DOHH2 (cell line): ENCODE measurements around the gene MLIP.

Experiments used
- H3F3A ChIP-seq: fragments of 200-600 bp; sonication (generic), shearing (Covaris generic); 2 replicates; pipeline ENCODE4 v1.6.0; 2016; ENCODE audit warnings: antibody characterized with exemption, mild to moderate bottlenecking; ENCODE audit not compliant: control insufficient read depth, insufficient read depth
- H3K27ac ChIP-seq: fragments of 200-600 bp; sonication (generic); 2 replicates; pipeline ENCODE4 v1.5.1; 2014; ENCODE audit warnings: low read depth, mild to moderate bottlenecking, low read length, moderate library complexity
- H3K27me3 ChIP-seq: fragments of 200-600 bp; sonication (generic); 2 replicates; pipeline ENCODE4 v1.6.1; 2014; ENCODE audit warnings: mild to moderate bottlenecking, low read length, mixed read lengths; ENCODE audit not compliant: control insufficient read depth
- H3K36me3 ChIP-seq: fragments of 200-600 bp; sonication (generic); 2 replicates; pipeline ENCODE4 v1.6.1; 2014; ENCODE audit warnings: mild to moderate bottlenecking, low read length, moderate library complexity, mixed read lengths; ENCODE audit not compliant: control insufficient read depth
- H3K4me1 ChIP-seq: fragments of 200-600 bp; sonication (generic); 2 replicates; pipeline ENCODE4 v1.6.1; 2014; ENCODE audit warnings: mild to moderate bottlenecking, low read length, mixed read lengths; ENCODE audit not compliant: control insufficient read depth
- H3K4me2 ChIP-seq: fragments of 200-600 bp; sonication (generic); 2 replicates; pipeline ENCODE4 v1.6.0; 2014; ENCODE audit warnings: mild to moderate bottlenecking, low read length, moderate library complexity
- H3K4me3 ChIP-seq: fragments of 200-600 bp; sonication (generic); 2 replicates; pipeline ENCODE4 v1.5.1; 2014; ENCODE audit warnings: mild to moderate bottlenecking, low read length, mixed read lengths
- H3K79me2 ChIP-seq: fragments of 200-600 bp; sonication (generic); 2 replicates; pipeline ENCODE4 v1.6.1; 2014; ENCODE audit warnings: mild to moderate bottlenecking, low read length, mixed read lengths; ENCODE audit not compliant: control insufficient read depth
- H3K9me2 ChIP-seq: fragments of 200-600 bp; sonication (generic); replicated peaks from 2 replicates; pipeline ENCODE4 v1.6.1; 2014; ENCODE audit warnings: mild to moderate bottlenecking, low read length, mixed read lengths; ENCODE audit not compliant: control insufficient read depth
- H3K9me3 ChIP-seq: fragments of 200-600 bp; sonication (generic); 2 replicates; pipeline ENCODE4 v1.6.1; 2014; ENCODE audit warnings: antibody characterized with exemption, low read length, mixed read lengths; ENCODE audit not compliant: control insufficient read depth, insufficient read depth
- H4K20me1 ChIP-seq: fragments of 200-600 bp; sonication (generic); 2 replicates; pipeline ENCODE4 v1.6.0; 2014; ENCODE audit warnings: low read depth, mild to moderate bottlenecking, antibody characterized with exemption, low read length, moderate library complexity; ENCODE audit not compliant: control insufficient read depth, insufficient read depth
- EZH2phosphoT487 ChIP-seq: fragments of 200-600 bp; sonication (generic); IDR thresholded peaks from 2 replicates; pipeline ENCODE4 v1.6.1; 2017; ENCODE audit warnings: borderline replicate concordance, mild to moderate bottlenecking, antibody characterized with exemption, low read length, moderate library complexity, mixed read lengths
- TF ChIP-seq, protein P1 (sequence below): fragments of 200-600 bp; sonication (generic); IDR thresholded peaks from one replicate; pipeline ENCODE4 v1.5.1; 2014; ENCODE audit warnings: antibody characterized with exemption, mild to moderate bottlenecking, low read depth, low read length; ENCODE audit not compliant: poor library complexity, severe bottlenecking

The MLIP gene

DNA sequence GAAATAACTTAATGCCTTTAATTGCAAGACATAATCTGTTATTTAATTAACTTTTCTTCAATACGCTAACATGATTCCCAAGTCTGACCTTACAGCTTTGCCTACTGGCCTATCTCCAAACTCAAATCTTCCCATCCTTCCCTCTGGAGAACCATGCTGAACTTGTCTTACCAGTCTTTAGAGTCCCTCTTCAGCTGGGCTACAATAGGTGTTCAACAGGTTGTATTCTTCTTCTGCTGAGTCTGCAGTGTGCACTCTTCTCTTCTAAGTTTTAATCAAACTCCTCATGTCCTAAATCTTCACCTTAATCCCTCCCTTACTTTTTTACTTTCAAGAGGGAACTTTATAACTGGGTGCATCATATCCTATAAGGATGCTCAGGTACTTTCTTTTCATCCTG lies 121.5 kb downstream of the MLIP start:
- no peak for TF ChIP-seq EZH2phosphoT487
- TF ChIP-seq, protein P1, sequence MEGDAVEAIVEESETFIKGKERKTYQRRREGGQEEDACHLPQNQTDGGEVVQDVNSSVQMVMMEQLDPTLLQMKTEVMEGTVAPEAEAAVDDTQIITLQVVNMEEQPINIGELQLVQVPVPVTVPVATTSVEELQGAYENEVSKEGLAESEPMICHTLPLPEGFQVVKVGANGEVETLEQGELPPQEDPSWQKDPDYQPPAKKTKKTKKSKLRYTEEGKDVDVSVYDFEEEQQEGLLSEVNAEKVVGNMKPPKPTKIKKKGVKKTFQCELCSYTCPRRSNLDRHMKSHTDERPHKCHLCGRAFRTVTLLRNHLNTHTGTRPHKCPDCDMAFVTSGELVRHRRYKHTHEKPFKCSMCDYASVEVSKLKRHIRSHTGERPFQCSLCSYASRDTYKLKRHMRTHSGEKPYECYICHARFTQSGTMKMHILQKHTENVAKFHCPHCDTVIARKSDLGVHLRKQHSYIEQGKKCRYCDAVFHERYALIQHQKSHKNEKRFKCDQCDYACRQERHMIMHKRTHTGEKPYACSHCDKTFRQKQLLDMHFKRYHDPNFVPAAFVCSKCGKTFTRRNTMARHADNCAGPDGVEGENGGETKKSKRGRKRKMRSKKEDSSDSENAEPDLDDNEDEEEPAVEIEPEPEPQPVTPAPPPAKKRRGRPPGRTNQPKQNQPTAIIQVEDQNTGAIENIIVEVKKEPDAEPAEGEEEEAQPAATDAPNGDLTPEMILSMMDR = no peak

DNA sequence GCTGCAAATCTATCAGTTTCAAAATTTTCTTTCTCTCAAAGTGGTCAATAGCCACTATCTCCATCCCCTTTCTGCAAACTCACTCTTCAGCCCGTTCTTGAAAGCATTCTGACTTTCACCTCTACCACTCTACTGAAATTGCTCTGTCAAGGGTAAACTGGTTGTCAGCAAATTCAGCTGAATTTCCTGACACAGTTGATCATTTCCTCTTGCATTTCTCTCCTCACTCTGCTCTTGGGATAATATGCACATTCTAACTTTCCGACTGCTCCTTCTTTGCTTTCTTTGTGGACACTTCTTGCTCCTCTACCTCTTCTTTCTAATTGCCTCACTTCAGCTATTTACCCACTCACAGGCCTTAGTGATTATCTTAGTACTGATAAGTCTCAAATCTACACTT lies 123.3 kb downstream of the MLIP start:
- no peaks in the 10 kb centered on the region for H3K4me1 ChIP-seq
- H3K36me3 ChIP-seq = no peaks in the 10 kb centered on the region
- H3K79me2 ChIP-seq = no peaks in the 10 kb centered on the region
- no peaks in the 10 kb centered on the region for H3K9me2 ChIP-seq
- H3F3A ChIP-seq = no peaks in the 10 kb centered on the region
- H3K9me3 ChIP-seq = no peaks in the 10 kb centered on the region
- H3K27ac ChIP-seq = no peak overlapping the region
- H3K27me3 ChIP-seq = no peaks in the 10 kb centered on the region
- no peak overlapping the region for H3K4me3 ChIP-seq
- no peak for TF ChIP-seq EZH2phosphoT487
- TF ChIP-seq, protein P1 = no peak
- no peaks in the 10 kb centered on the region for H4K20me1 ChIP-seq
- no peak overlapping the region for H3K4me2 ChIP-seq

More for the DNA sequence above, 121.5 kb downstream of the MLIP start:
- Histone ChIP-seq H3K4me3 (no peak overlapping the region), H3K79me2 (no peaks in the 10 kb centered on the region), H3K9me3 (no peaks in the 10 kb centered on the region), H3K27me3 (no peaks in the 10 kb centered on the region), H3K9me2 (no peaks in the 10 kb centered on the region), H3K36me3 (no peaks in the 10 kb centered on the region), H3F3A (no peaks in the 10 kb centered on the region), H3K4me2 (no peak overlapping the region), H4K20me1 (no peaks in the 10 kb centered on the region), H3K27ac (no peak overlapping the region), H3K4me1 (no peaks in the 10 kb centered on the region)

DNA sequence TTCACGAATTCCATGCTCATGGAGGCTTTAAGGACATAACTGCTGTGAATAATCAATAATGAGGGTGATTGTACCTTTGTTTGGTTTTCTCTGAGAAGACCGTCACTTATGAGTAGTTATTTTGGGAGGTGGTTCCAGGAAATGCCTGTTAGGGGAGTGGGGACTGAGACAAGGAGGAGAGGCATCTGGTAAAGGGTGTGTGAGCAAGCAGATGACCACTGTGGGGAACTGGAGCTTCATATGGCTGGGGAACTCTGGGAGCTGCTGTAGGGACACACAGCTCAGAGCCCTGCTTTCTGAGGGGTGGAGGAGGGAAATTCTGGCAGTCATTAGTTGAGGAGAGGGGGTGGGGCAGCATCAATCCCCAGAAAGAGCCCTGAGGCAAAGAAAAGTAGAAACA lies 125.7 kb downstream of the MLIP start:
- H3K79me2 ChIP-seq = no peaks in the 10 kb centered on the region
- H3K27me3 ChIP-seq = no peaks in the 10 kb centered on the region
- no peak overlapping the region for H3K4me2 ChIP-seq
- H3K9me2 ChIP-seq = no peaks in the 10 kb centered on the region
- H3K9me3 ChIP-seq = no peaks in the 10 kb centered on the region
- TF ChIP-seq, protein P1 = no peak
- no peak for TF ChIP-seq EZH2phosphoT487
- H3K36me3 ChIP-seq = no peaks in the 10 kb centered on the region
- no peaks in the 10 kb centered on the region for H4K20me1 ChIP-seq
- H3K4me3 ChIP-seq = no peak overlapping the region
- H3K27ac ChIP-seq = no peak overlapping the region
- no peaks in the 10 kb centered on the region for H3F3A ChIP-seq
- H3K4me1 ChIP-seq = no peaks in the 10 kb centered on the region

DNA sequence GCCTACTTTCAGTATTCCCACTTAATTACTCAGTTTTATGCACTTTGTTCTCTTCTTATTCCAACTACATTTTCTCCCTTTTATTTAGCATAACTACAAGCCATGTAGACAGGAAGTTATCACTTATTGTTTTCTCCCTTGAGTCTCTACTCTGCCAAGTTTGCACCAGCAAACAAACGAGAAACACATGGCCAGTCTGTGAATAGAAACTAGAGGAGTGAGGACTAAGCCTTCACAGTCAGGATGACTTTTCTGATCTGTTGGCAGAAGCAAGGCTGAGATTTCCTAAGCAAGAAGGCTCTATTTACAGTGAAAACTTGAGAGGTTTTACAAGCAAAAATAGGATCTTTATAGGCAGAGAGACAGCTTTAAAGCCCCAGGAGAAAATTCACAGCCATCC lies 127.2 kb downstream of the MLIP start:
- H3K4me3 ChIP-seq = no peak overlapping the region
- no peaks in the 10 kb centered on the region for H3K9me3 ChIP-seq
- H3F3A ChIP-seq = no peaks in the 10 kb centered on the region
- H3K36me3 ChIP-seq = no peaks in the 10 kb centered on the region
- no peaks in the 10 kb centered on the region for H4K20me1 ChIP-seq
- no peaks in the 10 kb centered on the region for H3K9me2 ChIP-seq
- H3K4me1 ChIP-seq = no peaks in the 10 kb centered on the region
- no peaks in the 10 kb centered on the region for H3K27me3 ChIP-seq
- no peak overlapping the region for H3K4me2 ChIP-seq
- no peaks in the 10 kb centered on the region for H3K79me2 ChIP-seq
- TF ChIP-seq, protein P1 = no peak
- TF ChIP-seq EZH2phosphoT487 = no peak
- no peak overlapping the region for H3K27ac ChIP-seq
